Measurements from ENCODE around the gene RHO. TPM values are rescaled to one million over a fixed set of nuclear protein-coding genes. Genes with fewer than 3 reads are reported as not detected.

The RHO gene
- total RNA-seq, 1 donor from 2014 or later: not detected

DNA sequence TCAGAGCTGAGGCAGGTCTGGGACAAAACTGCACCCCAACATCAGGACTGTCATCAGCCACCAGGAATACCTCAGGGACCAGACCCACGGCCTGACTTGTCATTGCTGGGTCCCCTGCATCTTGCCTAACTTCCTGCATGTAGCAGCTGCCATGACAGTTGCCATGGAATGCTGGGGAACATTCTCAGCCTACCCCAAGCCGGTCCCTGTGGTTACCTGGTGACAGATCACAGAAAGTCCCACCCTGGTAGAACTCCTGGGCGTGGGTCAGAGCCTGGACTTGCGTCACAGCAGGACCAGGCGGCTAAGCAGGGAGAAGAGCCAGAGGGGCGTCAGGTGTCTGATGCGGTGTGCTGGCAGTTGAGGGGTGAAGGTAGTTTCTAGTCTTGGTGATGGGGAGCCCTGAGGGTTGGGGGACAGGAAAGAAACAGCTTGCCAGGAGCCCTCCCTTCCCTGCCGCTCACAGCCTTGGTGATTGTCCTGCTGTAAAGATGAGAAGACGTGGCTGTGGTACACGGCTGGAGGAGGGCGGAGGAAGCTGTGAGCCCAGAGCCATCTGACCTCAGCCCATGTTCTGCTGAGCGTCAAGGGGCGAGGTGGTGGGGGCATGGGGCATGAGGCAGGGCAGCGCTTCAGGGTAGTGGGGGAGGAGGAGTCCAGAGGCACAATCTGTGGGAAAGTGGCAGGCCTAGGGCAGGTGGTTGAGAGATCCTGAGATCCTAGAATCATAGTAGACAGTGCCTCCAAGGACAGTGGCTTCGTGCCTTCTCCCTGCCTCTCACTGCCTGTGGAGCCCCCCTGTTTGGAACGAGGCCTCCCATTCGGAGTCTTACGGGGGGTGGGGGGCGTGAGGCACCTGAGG, 19.9 kb downstream of the RHO start:
- Histone ChIP-seq H3K36me3 (no peaks in the 10 kb centered on the region), H3K27me3 (no peaks in the 10 kb centered on the region), H3K4me3 (no peak overlapping the region), H3K4me1 (no peaks in the 10 kb centered on the region), H3K9me3 (no peaks in the 10 kb centered on the region), H3K27ac (no peak overlapping the region)
- TF ChIP-seq, protein P1, sequence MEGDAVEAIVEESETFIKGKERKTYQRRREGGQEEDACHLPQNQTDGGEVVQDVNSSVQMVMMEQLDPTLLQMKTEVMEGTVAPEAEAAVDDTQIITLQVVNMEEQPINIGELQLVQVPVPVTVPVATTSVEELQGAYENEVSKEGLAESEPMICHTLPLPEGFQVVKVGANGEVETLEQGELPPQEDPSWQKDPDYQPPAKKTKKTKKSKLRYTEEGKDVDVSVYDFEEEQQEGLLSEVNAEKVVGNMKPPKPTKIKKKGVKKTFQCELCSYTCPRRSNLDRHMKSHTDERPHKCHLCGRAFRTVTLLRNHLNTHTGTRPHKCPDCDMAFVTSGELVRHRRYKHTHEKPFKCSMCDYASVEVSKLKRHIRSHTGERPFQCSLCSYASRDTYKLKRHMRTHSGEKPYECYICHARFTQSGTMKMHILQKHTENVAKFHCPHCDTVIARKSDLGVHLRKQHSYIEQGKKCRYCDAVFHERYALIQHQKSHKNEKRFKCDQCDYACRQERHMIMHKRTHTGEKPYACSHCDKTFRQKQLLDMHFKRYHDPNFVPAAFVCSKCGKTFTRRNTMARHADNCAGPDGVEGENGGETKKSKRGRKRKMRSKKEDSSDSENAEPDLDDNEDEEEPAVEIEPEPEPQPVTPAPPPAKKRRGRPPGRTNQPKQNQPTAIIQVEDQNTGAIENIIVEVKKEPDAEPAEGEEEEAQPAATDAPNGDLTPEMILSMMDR (IDR thresholded peaks at IDR 0.05): no peak
- intact Hi-C loops (cut with DNase I): no loop called here
- DNase-seq (ENCODE audit: low spot score in 2 of 2): no peak

DNA sequence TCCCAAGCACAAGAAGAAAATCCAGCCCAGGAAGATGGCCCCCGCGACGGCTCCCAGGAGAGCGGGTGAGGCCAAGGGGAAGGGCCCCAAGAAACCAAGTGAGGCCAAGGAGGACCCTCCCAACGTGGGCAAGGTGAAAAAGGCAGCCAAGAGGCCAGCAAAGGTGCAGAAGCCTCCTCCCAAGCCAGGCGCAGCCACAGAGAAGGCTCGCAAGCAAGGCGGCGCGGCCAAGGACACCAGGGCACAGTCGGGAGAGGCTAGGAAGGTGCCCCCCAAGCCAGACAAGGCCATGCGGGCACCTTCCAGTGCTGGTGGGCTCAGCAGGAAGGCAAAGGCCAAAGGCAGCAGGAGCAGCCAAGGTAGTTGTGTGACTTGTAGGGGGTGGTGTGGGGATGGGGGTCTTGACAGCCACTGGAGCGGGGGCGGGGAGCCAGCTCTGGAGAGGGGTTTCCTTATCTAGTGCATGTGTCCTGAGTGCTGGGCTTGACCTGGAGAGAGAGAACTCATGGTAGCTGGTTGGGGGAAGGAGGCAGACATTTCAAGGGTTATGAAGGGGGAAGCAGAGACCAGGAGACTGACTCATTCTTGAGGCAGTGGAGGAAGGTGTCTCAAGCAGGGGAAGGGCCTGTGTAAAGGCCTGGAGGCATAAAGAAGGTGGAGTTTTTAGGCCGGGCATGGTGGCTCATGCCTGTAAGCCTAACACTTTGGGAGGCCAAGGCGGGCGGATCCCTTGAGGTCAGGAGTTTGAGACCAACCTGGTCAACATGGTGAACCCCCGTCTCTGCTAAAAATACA, 20.8 kb downstream of the RHO start:
- TF ChIP-seq, protein P1 (IDR thresholded peaks at IDR 0.05): no peak
- H3K27me3 ChIP-seq: no peaks in the 10 kb centered on the region
- H3K27ac ChIP-seq: no peak overlapping the region
- intact Hi-C loops (cut with DNase I): no loop called here
- H3K4me3 ChIP-seq: no peak overlapping the region
- H3K9me3 ChIP-seq: no peaks in the 10 kb centered on the region
- no peaks in the 10 kb centered on the region for H3K36me3 ChIP-seq
- DNase-seq (ENCODE audit: low spot score in 2 of 2): no peak
- peaks cover 0 to under 1% of the 10 kb centered on the region in 2 donors for H3K4me1 ChIP-seq

- TF ChIP-seq, protein P1 (IDR thresholded peaks at IDR 0.05): no peak
- no peak for DNase-seq (ENCODE audit: low spot score in 2 of 2)
- intact Hi-C loops (cut with DNase I): no loop called here
- H3K9me3 ChIP-seq: no peaks in the 10 kb centered on the region
- H3K27ac ChIP-seq: no peak overlapping the region
- no peak overlapping the region for H3K4me3 ChIP-seq
- no peaks in the 10 kb centered on the region for H3K36me3 ChIP-seq
- H3K27me3 ChIP-seq: no peaks in the 10 kb centered on the region
- peaks cover 0 to 5% of the 10 kb centered on the region in 2 donors for H3K4me1 ChIP-seq
Measured at GRCh38 chr3:129549805-129550204, 21.4 kb downstream of the RHO start.

DNA sequence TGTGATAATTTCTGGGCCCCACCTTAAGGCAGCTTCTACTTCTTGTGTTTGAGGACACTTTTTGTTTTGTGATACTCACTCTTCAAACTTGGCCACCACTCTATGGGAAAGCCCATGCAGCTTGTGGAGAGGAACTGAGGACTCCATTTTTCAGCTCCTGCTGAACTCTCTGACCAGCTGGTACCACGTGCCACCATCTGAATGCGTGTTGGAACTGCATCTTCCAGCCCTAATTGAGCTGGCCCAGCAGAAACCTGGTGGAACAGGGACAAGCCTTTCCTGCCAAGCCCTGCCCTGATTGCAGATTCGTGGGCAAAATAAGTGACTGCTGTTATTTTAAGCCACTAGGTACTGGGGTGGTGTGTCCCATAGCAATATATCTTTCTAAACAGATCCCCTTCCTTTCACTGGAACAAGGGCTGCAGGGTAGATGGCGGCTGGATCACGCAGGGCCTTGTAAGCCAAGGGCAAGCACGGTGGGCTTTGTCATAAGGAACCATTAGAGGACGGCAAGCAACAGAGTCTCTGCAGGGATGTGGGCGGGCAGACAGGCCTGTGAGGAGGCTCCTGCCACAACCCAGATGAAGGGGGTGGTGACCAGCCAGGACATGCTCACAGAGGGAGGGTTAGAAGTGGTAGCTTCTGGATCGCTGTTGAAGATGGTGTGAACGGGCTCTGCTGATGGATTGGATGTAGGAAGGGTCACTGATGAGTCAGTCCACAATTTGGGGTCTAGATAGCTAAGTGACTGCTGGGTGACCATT, 24.0 kb downstream of the RHO start:
- intact Hi-C loops (cut with DNase I): no loop called here

GRCh38 chr3:129553171-129553570, 24.7 kb downstream of the RHO start:
- TF ChIP-seq, protein P1 (IDR thresholded peaks at IDR 0.05): no peak
- H3K27ac ChIP-seq: no peak overlapping the region
- H3K4me1 ChIP-seq: peaks cover under 1 to 25% of the 10 kb centered on the region in 2 donors
- H3K9me3 ChIP-seq: no peaks in the 10 kb centered on the region
- no peaks in the 10 kb centered on the region for H3K27me3 ChIP-seq
- no peak for DNase-seq (ENCODE audit: low spot score in 2 of 2)
- H3K4me3 ChIP-seq: no peak overlapping the region
- H3K36me3 ChIP-seq: peaks cover 7 to 12% of the 10 kb centered on the region in 2 donors
- intact Hi-C loops (cut with DNase I): no loop called here

More for the DNA sequence above, 24.0 kb downstream of the RHO start:
- Histone ChIP-seq H3K4me3 (no peak overlapping the region), H3K9me3 (no peaks in the 10 kb centered on the region), H3K27me3 (no peaks in the 10 kb centered on the region), H3K4me1 (peaks cover 0 to 18% of the 10 kb centered on the region in 2 donors), H3K36me3 (peaks cover 7 to 12% of the 10 kb centered on the region in 2 donors), H3K27ac (no peak overlapping the region)
- TF ChIP-seq, protein P1 (IDR thresholded peaks at IDR 0.05): no peak
- no peak for DNase-seq (ENCODE audit: low spot score in 2 of 2)

All from ascending aorta (tissue), 2 donors.